ENCODE measurements around the gene LSM7. TPM values are rescaled to one million over a fixed set of nuclear protein-coding genes. Genes with fewer than 3 reads are reported as not detected.
A peak's percentile ranks its signal among the peaks of the same experiment; 100 is the strongest.

LSM7 gene
- total and polyA plus RNA-seq, 9 of the 15 experiments (the other 6 are each of a cell fraction or from before 2014, with no cell fraction given): 40.5 to 690 (median 265) TPM

DNA sequence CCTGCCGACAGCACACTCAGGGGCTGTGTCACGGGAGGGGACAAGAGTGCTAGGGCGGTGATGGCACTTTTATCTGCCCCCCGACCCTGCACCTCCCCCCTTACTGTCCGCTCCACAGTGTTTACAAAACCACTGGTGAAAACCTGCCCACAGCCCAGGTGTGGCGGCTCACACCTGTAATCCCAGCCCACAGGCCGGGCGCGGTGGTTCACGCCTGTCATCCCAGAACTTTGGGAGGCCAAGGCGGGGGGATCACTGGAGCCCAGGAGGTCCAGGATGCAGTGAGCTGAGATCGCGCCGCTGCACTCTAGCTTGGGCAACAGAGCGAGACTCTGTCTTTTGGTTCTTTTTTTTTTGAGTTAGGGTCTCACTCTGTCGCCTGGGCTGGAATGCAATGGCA is 32.2 kb downstream of the LSM7 start:
- BruUV-seq (replicated peaks): no TSS peak
- Histone ChIP-seq H3K4me3 (no peak overlapping the region), H3K27ac (ENCODE audit: extremely low read depth, low read depth, low read length) (no peak overlapping the region), H2AFZ (ENCODE audit: low read depth, low read length) (no peak overlapping the region), H3K4me2 (ENCODE audit: insufficient read depth, low read length) (no peak overlapping the region), H3K27me3 (ENCODE audit: control insufficient read depth in 2 of 2, insufficient read depth in 2 of 2, low read length in 2 of 2) (no peaks in the 10 kb centered on the region), H3K9me3 (replicated peaks; ENCODE audit: control insufficient read depth, insufficient read depth, low read depth, low read length) (no peaks in the 10 kb centered on the region), H3K9me1 (ENCODE audit: control insufficient read depth, insufficient read depth, low read length) (no peaks in the 10 kb centered on the region), H3K79me2 (ENCODE audit: control insufficient read depth, insufficient read depth, low read length) (no peaks in the 10 kb centered on the region), H3K9ac (ENCODE audit: insufficient read depth in 1 of 2, low read depth in 2 of 2, low read length in 2 of 2) (peak overlapping the region in 1 of 2 experiments; percentile 35; a peak in 1 of 4 replicates), H4K20me1 (replicated peaks; ENCODE audit: control insufficient read depth, insufficient read depth, low read length) (no peaks in the 10 kb centered on the region), H3K36me3 (ENCODE audit: control insufficient read depth, insufficient read depth, low read length) (no peaks in the 10 kb centered on the region), H3K4me1 (replicated peaks in 1 of 2; ENCODE audit: control insufficient read depth in 2 of 2, insufficient read depth in 2 of 2, low read length in 2 of 2) (peaks cover 6 to 35% of the 10 kb centered on the region in 2 experiments)
- intact Hi-C loops (cut with micrococcal nuclease) (no loop called here), in situ Hi-C loops (cut with MboI) (no loop called here)
- 67% methylated on average over 15 of the region's 16 CpGs for WGBS (ENCODE audit: insufficient coverage, low coverage, missing lambda C conversion rate)
- TF ChIP-seq ZSCAN29 (IDR thresholded peaks at IDR 0.05) (no peak), HNRNPL (IDR thresholded peaks at IDR 0.05; ENCODE audit: low read depth, low read length) (no peak), POLR2G (IDR thresholded peaks at IDR 0.05; ENCODE audit: low read depth, low read length) (peak; percentile 18; the same call in 1 of the 2 replicates), OTX1 (CRISPR knock-in tag; IDR thresholded peaks at IDR 0.05) (no peak), ZNF407 (IDR thresholded peaks at IDR 0.05; ENCODE audit: low read depth) (no peak), ZNF764 (CRISPR knock-in tag; IDR thresholded peaks at IDR 0.05; ENCODE audit: low read depth) (no peak)
- TF ChIP-seq, protein P1, sequence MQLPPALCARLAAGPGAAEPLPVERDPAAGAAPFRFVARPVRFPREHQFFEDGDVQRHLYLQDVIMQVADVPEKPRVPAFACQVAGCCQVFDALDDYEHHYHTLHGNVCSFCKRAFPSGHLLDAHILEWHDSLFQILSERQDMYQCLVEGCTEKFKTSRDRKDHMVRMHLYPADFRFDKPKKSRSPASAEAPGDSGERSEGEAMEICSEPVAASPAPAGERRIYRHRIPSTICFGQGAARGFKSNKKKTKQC (CRISPR knock-in tag; IDR thresholded peaks at IDR 0.05): no peak
- DNase-seq (ENCODE audit: extremely low read depth in 1 of 4, low spot score in 3 of 4) (no peak), ATAC-seq (no peak), FAIRE-seq (no peak)
- POLR2A ChIA-PET: interaction anchor here (0.6 kb wide), 1 partner anchor 16 kb away, joined by 3 read pairs; no protein-coding TSS in a partner anchor
- CTCF ChIA-PET (ENCODE audit: low intra/inter-chr PET ratio): no interaction called here

All from K562 (cell line).